GM21515 (cell line): ENCODE data around the gene TSSC4.

Experiments used
- ATAC-seq: cut with Tn5 transposase; IDR thresholded peaks from one replicate; pipeline ENCODE4 v1.9.1; 2021; ENCODE audit not compliant: unreplicated experiment

The TSSC4 gene

DNA sequence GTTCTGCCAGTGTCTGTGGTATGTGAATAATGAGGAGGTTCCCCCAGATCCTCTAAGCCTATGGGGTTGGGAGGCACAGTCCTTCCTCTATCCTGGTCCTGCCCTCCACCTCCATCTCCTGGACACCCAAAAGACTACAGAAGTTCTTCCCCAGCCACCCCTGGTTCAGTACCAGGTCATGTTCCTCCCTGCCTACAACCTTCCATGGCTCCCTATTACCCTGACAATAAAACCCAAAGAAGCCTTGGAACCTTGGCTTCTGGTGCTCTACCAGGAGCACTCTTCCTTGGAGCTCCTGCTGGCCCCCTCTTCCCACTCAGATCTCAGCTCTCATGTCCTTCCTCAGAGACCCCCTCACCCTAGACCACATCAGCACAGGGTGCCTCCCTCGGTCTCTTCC is 30.8 kb downstream of the TSSC4 start:
- ATAC-seq = no peak

DNA sequence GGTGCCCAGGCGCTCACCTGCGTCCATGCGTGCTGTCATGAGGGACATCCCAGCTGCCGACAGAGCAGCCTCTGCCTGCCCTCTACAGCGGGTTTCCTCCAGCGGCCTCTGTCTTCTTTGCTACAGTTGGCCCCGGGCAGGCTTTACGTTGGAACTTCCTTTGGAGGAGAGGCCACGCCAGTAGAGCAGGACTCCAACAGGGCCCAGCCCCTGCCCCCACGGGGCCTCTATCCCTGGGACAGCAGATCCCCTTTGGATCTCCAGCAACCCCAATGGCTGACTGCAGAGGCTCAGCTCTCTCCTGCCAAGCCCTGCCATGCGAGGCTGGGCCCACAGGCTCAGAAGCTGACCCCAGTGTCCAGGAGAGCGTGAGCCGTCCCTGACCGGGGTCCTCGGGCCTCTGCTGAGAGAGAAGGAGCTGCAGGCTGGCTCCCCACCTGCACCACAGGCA is 31.6 kb downstream of the TSSC4 start:
- no peak for ATAC-seq

DNA sequence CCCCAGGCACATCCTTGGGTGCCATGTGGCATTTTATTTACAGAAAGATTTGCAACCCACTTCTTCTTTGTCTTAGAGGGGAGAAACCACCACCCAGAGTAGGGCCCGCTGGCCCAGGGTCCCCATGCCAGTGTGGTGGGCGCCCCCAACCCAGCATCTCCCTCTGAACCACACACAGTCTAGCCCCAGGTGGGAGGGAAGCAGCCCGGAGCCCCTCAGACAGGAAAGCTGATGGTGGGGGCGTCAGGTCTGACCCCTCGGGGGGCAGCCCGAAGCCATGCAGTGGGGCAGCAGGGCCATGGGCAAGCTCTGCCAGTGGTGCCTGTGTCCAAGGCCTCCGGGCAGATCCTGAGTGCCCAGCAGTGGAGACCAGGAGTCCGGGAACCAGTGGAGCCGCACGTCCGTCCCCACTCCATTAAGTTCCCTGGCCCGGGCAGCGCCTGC is 32.1 kb downstream of the TSSC4 start:
- no peak for ATAC-seq

DNA sequence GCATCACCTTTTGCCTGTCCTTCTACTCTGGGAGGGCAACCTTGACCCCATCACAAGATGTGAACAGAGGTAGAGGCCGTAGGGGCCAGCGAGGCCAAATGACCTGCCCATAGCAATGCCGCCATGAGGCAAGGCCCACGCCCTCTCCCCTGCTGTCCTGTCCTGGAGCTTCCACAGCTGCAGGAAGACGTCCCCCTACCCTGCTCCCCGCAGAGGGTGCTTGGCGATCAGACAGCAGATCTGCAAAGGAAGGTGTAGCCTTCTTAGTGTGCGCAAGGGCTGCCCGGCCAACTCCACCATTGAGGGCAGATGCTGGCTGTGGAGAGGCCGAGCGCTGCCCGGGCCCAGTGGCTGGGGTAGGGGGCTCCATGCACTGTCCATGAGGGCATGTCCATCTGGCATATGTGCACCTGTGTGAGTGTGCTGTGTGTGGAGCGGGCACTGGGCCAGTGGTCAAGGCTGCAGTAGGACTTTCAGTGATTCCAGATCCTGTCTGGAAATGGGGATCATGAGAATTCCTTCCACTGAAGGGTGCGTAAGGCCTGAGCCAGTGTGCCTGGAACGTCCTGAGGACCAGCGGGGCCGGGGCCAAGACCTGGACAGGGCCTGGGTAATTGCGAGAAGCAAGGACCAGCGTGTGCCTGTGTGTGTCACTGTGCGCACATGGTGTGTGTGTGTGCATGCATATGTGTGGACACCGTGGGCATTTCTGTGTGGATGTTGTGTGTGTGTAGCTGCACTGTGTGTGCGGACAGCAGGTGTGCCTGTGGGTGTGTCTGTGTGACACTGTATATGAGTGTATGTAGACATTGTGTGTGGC is 32.8 kb downstream of the TSSC4 start:
- no peak for ATAC-seq

DNA sequence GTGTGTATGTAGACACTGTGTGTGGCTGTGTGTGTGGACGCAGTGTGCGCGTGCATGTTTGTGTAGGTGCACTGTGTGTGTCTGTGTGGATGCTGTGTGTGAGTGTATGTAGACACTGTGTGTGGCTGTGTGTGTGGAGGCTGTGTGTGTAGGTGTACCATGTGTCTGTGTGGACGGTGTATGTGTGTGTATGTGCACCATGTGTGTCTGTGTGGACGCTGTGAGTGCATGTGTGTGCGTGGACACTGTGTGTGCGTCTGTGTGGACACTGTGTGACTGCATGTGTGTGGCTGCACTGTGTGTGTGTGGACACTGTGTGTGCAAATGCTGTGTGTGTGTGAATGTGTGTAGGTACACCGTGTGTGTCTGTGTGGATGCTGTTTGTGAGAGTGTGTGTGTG is 33.5 kb downstream of the TSSC4 start:
- no peak for ATAC-seq

DNA sequence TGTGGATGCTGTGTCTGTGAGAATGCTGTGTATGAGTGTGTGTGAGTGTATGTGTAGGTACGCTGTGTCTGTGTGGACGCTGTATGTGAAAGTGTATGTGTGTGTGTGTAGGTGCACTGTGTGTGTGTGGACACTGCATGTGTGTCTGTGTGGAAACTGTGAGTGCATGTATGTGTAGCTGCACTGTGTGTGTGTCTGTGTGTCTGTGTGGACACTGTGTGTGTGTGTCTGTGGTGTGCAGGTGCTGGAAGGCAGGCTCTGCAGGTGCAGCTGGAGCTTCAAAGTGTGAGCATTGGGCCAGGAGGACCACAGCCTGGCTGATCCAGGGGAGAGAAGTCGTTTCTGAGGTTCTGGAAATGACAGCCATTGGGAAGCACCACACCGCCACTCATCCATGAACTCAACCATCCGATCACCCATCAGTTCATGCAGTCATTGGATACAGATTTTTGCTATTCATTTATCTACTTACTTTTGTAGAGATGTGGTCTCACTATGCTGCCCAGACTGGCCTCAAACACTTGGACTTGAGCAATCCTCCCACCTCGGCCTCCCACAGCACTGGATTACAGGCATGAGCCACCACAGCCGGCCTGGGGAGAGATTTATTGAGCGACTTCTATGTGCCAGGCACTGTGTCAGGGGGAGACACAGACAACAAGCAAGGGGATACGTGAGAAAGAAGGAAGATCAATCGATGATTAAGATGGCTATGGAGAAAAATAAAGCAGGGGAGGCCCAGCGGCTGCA is 34.1 kb downstream of the TSSC4 start:
- ATAC-seq = no peak

DNA sequence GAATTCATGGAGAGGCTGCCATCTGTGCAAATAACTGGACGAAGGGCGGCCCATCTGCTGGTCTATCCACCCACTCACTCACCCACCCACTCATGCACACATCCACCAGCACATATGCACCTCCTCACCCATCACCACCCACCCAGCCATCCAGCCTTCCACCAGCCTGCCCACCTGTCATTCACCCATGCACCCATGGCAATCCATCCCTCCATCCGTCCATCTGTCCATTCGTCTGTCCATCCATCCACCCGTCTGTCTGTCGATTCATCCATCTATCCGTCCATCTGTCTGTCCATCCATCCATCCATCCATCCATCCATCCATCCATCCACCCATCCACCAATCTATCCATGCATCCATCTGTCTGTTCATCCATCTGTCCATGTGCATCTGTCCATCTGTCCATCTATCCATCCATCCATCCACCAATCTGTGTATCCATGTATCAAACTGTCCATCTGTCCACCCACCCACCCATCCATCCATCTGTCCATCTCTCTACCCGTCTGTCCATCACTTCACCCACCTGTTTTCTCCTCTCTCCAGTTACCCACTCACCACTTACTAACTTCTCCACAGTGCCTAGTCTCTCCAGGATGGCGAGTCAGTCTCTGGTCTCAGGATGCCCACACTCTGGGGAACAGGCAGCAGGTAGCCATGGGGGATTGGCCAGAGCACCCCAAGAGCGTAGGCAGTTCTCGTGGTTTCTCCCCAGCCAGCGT is 34.9 kb downstream of the TSSC4 start:
- ATAC-seq = no peak

DNA sequence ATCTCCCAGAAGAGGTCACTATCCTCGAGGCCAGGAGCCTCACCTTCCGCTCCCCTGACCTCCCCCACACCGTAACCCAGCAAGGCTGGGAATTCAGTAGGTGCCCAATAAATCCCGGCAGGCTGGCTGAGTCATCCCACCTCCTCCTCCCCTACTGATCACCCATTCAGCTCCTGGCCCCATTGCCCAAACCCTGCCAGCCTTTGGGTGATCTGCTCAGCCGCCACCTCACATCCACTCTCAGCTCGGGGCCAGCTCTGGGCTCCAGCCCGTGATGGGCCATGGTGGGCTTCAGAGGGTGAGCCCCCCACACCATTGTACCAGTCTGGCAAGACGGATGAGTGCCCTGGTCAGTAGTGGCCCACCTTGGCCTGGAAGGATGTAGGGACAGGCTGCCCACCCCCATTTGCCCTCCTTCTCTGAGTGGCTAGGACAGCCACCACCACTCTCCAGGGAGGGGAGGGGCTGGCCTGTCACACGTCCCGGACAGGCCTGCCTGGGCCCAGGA is 35.5 kb downstream of the TSSC4 start:
- no peak for ATAC-seq

DNA sequence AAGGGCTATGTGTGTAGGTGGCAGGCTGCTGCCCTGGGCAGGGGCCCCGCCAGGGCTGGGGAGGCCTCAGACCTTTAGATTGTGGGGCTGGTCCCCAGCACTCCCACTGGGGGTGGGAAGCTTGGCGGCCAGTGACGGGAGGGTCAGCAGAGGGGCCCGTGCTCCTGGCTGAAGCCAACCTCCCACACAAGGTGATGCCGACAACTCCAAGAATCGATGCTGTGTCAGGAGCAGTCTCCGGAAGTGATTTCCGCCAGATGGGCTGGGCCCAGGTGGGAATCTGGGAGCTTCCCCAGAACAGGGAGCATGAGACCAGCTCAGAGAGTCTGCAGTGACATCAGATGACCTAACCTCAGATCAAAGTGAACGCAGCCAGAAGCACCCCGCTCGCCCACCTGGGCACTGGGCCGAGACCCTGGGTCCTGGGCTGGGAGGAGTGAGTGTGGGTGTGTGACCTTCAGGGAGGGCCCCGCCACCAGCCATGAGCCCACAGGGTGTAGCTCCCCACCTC is 36.0 kb downstream of the TSSC4 start:
- ATAC-seq = no peak

DNA sequence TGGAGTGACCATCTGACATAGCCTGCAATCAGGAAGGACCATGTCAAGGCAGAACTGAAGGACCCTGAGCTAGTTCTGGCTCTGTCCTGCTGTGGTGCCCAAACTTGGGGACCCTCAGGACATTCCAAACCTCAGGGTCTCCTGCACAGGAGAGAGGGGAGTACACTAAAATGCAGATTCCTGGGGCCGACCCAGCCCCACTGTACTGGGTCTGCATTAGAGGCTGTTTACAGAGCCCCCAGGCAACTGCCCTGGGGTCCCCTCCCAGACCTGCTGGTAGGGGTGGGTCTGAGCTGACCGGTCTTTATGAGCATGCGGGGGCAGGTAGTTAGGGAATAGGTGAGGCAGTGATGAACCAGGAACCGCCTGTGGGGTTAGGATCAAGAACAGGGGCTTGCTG is 37.0 kb downstream of the TSSC4 start:
- ATAC-seq = no peak

DNA sequence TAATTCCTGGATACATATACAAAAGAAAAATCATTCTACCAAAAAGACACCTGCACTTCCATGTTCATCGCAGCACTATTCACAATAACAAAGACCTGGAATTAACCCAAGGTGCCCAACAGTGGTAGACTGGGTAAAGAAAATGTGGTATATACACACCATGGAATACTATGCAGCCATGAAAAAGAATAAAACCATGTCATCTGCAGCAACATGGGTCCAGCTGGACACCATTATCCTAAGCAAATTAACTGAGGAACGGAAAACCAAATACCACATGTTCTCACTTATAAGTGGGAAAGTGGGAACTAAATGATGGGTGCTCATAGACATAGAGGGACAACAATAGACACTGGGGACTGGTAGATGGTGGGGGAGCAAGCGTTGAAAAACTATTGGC is 39.3 kb downstream of the TSSC4 start:
- ATAC-seq = no peak

DNA sequence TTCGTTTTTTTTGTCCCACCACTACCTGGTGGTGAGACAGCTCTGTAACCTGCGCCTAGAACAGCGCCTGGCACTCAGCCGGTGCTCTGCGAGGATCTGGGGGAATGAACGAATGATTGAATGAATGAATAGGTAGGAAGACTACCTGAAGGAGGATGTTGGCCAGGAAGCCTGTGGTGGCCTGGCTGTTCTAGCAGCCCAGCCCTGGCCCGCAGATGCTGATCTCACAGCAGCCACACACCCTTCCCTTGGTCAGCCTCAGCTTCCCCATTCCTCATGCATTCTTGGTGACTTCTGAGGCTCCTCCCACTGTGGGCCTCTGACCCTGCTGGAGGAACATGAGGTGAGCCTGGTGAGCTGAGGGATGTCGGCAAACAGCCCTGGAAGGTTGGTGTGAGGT is 40.1 kb downstream of the TSSC4 start:
- no peak for ATAC-seq

DNA sequence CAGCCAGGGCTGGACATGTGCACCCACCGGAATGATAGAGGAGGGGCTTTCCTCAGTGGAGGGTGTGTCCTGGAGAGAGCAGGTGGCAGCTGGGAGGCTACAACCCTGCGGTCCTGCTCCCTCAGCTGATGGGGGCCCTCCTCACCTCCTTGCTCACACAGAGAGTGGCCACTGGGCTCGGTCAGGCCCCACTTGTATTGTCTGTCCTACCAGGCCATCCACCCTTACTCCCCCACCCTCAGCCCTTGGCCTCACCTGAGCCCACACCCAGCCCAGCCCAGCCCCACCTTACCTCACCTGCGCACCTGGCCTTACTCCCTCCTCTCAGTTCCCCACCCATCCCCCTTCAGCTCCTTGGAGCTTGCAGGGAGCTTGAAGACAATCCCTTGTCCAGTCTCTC is 40.6 kb downstream of the TSSC4 start:
- ATAC-seq = no peak

DNA sequence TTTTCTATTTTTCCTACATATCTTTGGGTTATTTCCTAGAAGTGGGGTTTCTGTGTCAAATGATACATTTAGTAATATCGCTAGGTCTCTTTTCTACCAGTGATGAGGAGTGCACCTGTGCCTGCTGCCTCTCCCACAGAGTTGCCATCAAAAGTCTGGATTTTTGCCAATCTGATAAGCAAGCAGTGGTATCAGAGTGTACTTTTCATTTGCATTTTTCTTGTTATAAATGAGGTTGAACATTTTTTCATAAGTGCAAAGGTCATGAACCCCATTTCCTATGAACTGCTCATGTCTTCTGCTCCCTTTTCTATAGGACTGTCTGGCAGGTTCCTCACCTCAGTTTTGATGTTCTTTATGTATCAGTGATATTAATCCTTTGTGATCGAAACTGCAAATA is 42.0 kb downstream of the TSSC4 start:
- ATAC-seq = no peak

DNA sequence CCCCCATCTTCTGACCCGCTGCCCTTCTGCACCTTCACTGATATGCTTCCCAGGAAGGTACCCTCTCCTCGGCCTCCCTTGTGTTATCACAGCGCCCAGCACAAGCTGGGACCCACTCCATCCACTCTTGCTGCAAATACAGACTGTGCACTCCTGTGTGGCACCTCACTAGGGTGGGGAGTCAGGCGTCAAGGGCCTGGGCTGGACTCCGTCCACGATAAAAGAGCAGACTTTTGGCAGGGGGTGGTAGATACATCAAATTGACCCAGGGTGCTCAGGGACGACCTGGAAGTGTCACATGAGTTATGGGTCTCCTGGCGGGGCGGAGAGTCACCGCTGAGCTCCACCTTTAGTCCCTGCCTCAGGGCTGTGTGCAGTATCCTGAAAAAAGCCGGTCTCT is 42.9 kb downstream of the TSSC4 start:
- ATAC-seq = no peak

DNA sequence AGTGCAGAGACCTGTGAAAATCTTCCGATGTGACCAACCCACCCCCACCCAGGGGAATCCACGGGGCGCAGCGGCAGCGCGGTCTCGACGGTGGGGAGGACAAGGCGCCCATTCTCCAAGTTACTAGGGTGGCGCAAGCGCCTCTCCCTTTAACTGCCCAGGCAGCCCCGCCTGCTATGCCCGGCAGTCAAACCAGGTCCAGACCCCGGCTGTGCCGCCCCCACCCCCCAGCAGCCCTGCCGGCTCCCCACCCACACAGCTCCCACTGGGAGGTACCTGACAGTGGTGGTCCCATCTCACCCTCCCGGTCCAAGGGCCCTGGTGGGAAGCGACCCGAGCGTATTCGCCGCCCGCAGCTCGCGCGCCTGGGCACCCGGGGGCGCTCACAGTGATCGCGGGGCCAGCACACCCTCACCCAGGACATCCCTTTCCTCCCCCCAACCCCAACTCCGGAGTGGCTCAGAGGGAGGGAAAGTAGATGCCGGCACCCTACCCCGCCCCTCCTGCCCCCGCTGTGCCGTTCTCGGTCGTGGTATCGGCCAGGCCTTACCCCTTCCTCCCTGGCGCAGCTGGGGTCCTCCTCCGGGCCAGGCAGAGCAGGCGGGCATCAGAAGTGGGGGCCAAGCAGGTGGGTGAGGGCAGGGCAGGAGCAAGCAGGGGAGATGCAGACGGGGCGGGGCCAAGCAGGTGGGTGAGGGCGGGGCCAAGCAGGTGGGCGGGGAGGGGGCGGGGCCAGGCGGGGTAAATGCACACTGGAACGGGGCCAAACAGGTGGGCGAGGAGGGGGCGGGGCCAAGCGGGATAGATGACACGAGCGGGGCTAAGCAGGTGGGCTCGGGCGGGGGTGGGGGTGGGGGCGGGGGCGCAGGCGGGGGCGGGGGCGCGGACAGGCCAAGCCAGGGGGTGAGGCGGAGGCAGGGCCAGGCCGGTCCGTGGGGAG is 43.6 kb downstream of the TSSC4 start, which contains the start of gene TRPM5:
Gene TRPM5, minus strand, starts transcription at position 634 of the 940 bp plus-strand sequence. CDS start 21,478 bp downstream, outside the sequence.
- no peak for ATAC-seq

DNA sequence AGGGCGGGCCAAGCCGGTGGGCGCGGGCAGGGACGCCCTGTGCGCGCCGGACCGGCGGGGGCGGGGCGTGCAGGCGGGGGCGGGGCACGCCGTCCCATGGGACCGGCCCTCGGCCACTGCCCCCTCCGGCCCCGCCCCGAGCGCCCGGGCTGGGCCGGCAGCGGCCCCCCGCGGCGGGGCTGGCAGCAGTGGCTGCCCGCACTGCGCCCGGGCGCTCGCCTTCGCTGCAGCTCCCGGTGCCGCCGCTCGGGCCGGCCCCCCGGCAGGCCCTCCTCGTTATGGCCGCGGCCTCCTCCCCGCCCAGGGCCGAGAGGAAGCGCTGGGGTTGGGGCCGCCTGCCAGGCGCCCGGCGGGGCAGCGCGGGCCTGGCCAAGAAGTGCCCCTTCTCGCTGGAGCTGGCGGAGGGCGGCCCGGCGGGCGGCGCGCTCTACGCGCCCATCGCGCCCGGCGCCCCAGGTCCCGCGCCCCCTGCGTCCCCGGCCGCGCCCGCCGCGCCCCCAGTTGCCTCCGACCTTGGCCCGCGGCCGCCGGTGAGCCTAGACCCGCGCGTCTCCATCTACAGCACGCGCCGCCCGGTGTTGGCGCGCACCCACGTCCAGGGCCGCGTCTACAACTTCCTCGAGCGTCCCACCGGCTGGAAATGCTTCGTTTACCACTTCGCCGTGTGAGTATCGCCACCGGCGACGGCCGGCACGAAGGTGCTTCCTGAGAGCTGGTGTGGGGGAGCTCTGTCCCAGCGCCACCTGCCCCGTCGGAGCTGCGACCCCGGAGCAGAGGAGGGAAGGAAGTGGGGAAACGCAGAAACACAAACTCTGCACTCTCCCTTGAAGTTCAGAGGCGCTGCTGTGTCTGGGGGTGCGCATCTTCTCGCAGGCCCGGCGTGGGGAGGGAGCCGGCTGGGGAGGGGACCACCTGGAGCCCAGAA is 44.5 kb downstream of the TSSC4 start, which contains the start of gene KCNQ1:
Gene KCNQ1, plus strand, starts transcription at position 188 of the 925 bp plus-strand sequence. Its CDS starts 91 bp downstream, at position 279.
- no peak for ATAC-seq

DNA sequence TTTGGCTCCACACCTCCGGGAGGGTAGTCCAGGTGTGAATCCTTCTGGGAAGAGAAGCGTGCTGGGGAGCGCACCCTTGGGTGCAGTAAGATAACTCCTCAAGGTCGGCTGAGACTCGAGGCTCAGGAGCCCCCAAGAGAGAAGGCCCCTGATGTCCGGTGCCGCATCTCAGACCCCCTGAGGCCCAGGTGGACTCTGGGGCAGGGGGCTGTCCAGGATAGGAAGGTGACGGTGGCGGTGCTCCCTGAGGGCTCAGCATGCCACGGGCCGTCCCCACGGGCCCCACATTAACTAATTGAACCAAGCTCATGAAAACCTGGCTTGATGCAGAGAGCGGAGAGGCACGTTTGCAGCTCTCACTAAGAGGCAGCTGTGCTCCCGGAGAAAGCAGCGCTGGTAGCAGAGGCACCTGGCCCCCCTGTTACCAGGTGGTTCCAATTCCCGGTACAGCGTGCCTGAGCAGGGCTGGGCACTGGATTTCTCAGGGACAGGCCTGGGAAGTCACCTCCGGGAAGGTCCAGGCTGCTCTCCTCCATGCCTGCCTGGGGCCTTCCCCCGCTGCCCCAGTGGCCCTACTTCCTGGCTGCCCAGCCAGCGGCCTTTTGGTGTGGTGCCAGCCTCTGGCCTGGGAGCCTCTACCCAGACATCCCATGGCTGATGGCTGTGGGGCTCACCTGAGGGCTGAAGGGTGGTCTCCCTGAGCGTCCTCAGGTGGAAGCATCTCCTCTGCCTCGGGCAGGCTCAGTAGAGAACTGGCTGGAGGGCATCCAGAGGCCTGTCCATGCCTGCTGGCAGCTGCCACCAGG is 45.4 kb downstream of the TSSC4 start:
- ATAC-seq = no peak
